ENCODE data around the gene TSPAN3.

Gene TSPAN3

GRCh38 chr15:77048135-77048876 is 22.6 kb downstream of the TSPAN3 start:
- DNase-seq = no peak

DNA sequence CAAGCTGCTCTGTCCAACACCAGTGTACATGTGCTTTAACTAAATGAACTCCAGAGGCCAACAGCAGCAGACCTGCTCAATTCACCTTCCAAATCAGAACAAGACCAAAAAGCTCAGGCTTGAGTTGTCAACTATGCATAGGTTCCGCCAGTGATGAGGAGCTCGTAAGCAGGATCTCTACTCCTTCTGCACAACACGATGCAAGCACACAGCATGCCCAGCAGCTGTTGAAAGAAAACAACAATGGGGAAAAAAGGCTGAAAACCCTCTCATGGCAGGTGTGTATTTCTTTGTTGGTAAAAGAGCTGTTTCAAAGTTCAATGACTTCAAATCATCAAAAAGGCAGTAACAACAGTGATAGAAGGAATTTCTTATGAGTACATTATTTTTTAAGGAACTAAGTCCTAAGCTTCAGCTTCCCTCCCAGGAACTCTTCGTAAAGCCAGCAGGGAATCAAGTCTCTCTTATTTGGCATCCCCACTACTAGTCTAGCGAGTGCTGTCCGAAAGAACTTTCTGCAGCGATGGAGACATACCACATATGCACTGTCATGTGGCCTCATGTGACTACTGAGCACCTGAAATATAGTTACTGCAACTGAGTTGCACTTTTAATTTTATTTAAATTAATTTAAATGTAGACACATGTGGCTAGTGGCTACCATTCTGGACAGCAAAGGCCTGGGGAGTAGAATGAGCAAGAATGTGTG is 24.1 kb downstream of the TSPAN3 start:
- DNase-seq = no peak

DNA sequence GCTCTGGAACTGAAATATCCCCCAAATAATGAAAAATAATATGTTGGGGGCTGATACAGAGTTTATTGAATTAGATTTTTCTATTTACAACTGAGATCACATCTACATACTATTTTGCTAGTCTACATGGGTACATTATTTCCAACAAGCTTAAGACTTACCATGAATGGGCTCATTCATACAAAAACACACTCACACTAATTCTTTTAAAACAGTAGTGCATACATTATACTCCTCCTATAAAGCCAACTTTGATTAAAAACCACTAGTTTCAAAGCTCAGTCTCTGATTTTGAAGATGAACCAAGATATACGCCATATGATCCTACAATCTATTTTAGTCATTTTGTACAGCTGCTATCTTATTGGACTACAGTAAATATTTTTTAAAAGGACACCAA is 24.9 kb downstream of the TSPAN3 start:
- DNase-seq = no peak

DNA sequence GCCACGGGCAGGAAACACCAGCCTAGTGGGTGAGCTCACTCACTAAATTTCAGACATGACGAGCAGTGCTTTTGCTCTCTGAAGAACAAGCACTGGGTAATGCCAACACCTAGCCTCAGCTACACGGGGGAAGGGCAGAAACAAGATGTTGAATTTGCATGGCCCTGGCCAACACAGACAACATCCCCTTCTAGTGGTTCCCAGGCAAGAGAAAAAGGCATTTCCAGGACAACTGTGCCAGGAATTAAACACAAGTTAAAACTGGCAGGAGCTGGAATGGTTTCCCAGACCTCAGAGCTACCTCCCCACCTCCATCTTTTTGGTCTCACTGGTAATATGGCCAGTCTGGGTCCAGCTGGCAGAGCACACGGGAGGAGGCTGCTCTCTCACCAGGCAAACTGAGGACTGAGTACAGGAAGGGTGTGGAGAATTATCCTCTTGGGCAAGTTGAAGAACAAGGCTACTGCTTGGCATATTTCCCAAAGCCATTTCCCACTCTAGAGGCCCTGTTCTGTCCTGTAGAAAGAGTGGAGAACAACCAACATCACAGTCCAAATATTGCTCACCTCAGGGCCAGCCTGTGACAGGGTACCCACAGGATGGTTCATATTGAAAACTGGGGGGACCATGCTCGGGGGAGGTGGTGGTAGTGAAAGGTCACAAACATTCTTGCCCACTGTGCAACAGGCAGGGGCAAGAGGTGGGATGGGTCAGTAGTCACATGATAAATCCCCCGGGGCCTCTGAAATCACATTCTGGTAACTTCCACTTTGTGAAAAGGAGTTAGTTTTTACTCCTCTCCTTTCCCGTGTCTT is 26.5 kb downstream of the TSPAN3 start:
- no peak for DNase-seq

DNA sequence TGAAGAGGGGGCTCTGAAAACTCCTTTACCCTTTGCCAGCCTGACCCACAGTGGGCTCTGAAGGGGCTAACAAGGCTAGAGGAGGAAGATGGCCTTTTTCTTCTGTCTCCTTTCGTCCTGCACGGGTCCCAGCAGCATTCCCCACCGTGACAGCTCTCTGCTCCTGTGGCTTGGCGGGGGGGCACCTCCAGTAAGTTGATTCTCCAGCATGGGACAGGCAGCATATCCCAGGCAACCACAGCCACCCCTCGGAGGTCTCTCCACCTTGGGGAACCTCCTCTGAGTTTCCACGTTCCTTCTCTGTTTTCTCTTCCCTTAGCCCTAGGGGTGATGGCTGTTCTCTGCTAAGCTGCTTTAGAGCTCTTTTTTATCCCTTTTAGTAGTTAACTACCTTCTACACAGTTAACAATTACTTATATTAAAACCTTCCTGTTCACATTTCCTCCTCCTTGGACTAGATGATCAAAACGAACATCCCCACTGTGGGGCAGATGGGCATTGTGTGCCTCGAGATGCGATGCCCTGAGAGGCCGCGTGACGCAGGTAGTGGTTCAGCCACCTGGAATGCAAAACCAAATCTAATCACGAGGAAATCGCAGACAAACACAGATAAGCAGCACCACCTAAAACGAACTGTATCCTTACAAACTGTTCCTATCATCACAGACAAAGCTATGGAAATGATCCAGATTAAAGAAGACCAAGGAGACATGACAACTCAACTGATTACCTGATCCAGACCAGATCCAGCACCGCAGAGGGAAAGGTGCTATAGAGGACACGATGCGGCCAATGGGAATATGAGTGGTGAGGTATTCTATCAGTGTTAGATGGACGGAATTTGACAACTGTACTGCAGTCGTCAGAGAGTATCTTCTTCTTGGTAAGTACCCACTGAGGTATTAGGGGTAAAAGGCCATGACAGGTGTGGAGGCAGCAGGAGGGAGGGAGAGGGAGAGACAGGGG is 27.7 kb downstream of the TSPAN3 start:
- DNase-seq = no peak

- no peak for DNase-seq
Observed at GRCh38 chr15:77042245-77042919, 28.5 kb downstream of the TSPAN3 start.

DNA sequence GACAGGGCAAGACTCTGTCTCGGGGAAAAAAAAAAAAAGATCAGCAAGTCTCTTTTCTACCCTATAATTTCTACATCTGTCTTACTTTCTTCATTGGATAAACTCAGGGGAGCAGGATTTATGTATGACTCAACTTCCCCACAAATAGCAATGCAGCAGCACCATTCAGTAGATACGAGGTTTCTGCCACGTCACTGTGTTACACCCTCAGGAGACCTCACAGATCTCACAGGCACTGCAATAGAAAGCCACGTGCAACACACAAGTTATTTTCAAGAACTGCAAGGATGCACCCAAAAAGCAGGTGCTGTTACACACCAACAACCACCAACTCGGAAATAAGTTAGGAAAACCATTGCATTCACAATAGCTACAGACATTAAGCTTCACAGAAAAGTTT is 30.2 kb downstream of the TSPAN3 start:
- peak in 1 of 2 experiments; percentile 0 for DNase-seq

GRCh38 chr15:77039848-77040247 is 31.1 kb downstream of the TSPAN3 start:
- no peak for DNase-seq

- no peak for DNase-seq
Observed at GRCh38 chr15:77039217-77039533, 31.7 kb downstream of the TSPAN3 start.

DNA sequence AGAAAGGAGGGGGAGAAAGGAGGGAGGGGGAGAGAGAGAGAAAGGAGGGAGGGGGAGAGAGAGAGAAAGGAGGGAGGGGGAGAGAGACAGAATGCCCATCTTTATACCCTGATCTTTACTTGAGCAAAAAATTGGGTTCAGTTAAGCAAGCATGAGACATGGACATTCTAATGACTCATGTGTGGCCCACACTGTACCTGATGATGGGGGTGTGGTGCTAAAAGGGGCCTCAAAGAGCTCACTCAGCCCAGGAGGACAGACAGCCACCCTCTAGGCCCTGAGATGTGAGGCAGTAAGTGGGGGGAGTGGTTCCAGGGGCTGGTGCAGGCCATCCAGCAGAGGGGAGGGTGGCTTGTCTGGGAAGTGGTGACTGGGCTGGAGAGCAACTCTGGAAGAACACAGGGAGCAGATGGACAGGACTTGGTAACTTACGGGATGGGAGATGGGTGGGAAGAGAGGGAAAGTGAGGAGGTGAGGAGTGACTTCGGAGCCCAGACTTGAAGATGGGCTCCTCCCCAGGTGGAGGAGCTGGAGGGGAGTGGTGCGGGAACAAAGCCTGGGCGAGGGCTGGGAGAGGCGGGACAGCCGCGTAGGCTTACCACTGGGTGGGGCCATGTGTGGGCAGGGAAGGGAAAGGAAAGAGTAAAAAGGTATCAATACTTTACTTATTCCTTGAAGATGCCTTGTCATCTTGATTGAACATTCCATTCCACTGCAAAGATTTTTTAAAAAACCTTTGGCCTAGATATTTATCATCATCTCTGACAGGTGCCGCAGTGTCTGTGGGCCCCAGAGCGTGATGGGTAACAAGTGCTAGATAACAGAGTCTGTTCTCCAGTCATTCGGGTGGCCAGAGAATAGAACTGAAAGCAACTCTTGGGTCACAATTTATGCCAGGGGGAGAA is 32.3 kb downstream of the TSPAN3 start:
- DNase-seq = no peak

DNA sequence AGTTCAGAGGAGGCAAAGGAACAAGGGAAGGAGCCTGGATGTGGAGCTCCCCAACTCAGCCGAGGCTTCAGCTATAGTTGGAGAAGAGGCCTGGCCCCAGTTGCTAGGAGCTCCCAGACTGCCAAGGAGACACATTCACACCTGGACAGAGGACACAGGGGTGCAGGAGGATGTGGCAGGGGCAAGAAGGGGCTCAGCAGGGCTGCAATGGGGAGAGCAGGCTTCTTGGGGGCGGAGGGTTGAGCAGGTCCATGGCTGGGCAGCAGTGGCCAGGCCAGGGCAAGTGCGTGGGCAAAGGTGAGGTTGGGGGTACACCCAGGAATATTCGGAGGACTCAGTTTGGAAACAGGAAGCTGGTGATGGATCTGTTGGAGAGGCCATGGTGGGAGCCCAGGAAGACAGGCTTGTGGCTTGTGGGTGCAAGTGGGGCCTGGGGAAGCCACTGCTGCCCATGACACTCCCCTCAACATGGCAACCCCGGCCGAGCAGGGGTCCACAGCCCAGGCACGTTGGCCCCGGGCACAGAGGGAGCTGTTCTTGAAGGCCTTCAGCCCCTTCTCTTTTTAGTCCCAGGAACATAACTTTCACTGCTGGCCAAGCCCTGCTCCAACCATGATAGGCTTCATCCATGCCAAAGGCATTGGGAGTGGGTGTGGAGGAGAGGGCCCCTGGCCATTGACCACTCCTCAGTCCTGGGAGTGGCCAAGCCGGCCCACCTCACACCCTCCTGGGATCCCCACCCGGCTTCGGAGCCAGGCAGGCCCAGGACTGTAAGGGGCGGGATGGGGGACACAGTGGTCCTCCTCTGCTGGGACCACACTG is 33.3 kb downstream of the TSPAN3 start:
- peak in 1 of 2 experiments; percentile 0 for DNase-seq

DNA sequence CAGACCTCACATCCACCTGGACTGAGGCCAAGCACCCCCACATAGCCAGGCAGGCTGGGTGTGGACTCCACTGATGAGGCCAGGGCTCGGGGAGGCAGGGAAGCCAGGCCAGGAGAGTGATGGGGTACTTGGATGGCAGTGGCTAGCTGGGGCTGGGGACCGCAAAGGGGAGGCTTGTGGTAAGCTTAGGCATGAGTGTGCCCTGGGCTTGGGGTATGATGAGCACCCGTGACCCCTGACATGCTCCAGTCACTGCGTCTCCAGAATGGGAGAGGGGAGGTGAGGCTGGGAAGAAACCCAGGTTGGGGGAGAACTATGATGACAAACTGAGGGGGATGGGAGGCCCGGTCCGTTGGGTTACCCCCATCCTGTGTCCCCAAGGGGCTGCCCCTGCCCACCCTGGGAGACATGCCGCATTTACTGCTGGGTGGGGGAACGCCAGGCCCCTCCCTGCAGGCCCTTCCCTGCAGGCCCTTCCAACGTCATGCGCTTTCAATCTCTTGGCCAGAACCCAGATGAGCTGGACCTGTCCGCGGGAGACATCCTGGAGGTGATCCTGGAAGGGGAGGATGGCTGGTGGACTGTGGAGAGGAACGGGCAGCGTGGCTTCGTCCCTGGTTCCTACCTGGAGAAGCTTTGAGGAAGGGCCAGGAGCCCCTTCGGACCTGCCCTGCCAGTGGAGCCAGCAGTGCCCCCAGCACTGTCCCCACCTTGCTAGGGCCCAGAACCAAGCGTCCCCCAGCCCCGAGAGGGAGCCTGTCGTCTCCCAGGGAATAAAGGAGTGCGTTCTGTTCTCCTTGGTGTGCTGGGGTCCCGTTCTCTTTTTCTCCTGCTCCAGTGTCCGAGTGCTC is 34.1 kb downstream of the TSPAN3 start:
- peak in 1 of 2 experiments; percentile 1 for DNase-seq

DNA sequence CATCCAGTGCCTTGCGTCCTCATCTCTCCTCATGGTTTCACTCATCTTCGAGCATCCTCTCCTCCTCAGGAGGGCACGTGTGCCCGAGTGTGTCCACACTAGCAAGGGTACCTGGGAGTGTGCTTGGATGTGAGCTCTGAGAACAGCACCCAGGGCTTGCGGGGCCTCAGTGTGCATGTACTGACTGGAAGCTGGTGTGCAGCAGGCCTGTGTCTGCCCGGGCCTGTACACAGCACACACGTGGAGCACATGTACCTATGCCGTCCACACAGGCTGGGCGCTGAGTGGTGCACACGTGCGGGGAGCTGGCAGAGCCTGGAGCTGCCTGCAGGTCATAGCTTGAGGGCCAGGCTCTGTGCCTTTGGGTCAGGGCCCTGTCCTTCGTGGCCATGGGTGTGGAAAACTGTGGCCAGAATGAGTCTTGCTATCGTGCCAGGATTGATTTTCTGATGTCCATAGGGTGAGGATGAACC is 34.9 kb downstream of the TSPAN3 start:
- DNase-seq = no peak

DNA sequence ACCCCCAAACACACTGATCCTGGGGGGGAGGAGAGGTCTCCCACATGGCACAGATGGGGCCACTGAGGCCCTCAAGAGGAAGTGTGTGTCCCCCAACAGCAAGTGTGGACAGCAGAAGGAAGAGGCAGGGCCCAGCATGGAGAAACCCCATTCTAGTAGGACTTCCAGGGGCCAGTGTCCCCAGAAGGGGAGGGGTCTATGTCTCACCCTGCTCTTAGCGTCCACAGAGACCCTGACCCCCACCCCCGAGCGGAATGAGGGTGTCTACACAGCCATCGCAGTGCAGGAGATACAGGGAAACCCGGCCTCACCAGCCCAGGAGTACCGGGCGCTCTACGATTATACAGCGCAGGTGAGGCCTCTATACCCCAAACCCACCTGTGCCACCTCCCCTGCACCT is 35.3 kb downstream of the TSPAN3 start:
- DNase-seq = peak in 1 of 2 experiments; percentile 0

GRCh38 chr15:77034695-77035489 is 36.0 kb downstream of the TSPAN3 start:
- peak; percentile 16 to 38 for DNase-seq

DNA sequence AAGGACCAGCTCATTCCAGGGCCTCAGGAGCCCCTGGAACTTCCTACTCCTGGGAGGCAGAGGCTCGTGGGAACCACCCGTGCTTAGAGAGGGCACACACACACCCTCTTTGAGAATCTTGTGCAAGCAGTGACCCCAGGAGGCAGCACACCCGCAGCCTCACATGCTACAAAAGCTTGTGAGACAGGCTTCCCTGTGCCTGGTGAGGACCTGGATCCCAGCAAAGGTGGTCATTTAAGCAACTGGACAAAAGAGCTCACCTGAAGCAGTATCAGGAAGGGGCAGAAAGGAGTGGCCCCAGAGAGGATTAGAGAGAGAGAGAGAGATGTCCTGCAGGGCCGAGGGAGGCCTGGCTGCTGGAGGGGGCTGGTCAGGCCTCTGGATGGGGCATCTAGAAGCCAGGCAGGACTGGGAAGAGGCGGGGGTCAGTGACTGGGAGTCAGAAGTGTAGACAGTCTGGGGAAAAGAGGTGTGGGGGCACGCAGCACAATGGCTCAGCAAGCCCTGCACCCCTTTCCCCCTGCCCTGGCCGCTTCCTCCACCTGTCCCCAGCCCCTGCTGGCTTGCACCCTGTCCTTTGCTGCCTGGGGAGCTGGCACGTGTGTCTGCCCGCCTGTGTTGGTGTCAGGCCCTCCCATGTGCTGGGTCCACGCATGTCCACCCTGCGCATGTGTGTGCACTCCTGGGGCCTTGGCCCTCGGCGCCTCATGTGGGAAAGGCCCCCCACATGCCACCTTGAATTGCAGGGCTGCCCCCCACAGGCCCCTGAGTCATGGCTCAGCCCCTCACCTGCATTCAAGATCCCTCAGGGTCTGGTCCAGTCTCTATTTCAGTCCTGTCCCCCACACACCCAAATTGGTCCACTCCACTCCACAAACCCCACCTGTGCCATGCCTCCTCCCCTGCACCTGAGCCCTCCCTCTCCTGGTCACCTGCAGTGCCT is 36.9 kb downstream of the TSPAN3 start:
- DNase-seq = no peak

DNA sequence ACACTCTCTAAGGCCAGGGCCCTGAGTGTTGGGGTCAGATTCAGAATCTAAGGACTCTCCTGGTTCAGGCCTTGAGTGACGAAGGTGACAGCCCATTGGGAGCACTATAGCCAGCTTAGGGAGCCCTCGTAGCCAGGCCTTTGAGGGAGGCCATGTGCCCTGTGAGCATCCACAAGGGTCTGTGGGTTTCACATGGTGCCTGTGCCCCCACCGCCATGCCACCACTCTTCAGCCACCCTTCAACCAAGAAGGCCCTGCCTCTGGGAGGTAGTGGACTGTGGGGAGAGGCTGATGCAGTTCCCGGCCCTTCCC is 37.5 kb downstream of the TSPAN3 start:
- DNase-seq = no peak
